Sigmoid colon (tissue), 4 donors: ENCODE data around the gene ANTXR1.

Experiments
- EP300 ChIP-seq, 4 donors: sonication (generic); formaldehyde crosslinking; IDR thresholded peaks; one replicate each; pipeline ENCODE4 v1.6.1; 2017; ENCODE audit warnings: antibody characterized with exemption in 4 of 4
- POLR2A ChIP-seq, 2 donors: fragments of 450-650 bp; IDR thresholded peaks; one replicate each; pipeline ENCODE4 v1.6.1; 2016; ENCODE audit warnings: antibody characterized with exemption in 2 of 2, mild to moderate bottlenecking in 2 of 2, moderate library complexity in 2 of 2
- TF ChIP-seq, protein P1 (sequence below), 4 experiments: fragments of 450-650 bp in 3 of 4; fragments of 200-600 bp in 1 of 4; IDR thresholded peaks; one replicate each; pipeline ENCODE4 v1.5.1; 2016 to 2019; ENCODE audit warnings: antibody characterized with exemption in 4 of 4, mild to moderate bottlenecking in 3 of 4, moderate library complexity in 2 of 4

DNA sequence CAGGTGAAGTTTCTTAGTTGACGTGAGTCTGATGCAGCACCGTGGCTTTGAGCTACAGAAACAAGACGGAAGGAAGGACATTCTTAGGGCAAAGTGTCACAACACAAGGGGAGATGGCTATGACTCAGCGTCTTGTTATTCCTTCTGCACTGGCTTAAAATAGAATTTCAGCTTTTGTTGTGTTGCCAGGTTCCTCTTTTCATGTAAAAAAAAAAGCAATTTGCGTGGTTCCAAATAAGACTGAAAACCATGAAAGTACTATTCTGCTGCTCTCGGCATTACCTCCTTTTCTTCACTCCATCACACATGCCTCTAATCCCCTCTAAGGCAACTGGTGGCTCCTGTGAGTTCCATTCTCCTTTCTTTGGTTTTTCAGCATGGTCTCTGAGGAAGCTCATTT, 150.1 kb downstream of the ANTXR1 start:
- no peak for TF ChIP-seq POLR2A (IDR thresholded peaks at IDR 0.05)
- TF ChIP-seq, protein P1, sequence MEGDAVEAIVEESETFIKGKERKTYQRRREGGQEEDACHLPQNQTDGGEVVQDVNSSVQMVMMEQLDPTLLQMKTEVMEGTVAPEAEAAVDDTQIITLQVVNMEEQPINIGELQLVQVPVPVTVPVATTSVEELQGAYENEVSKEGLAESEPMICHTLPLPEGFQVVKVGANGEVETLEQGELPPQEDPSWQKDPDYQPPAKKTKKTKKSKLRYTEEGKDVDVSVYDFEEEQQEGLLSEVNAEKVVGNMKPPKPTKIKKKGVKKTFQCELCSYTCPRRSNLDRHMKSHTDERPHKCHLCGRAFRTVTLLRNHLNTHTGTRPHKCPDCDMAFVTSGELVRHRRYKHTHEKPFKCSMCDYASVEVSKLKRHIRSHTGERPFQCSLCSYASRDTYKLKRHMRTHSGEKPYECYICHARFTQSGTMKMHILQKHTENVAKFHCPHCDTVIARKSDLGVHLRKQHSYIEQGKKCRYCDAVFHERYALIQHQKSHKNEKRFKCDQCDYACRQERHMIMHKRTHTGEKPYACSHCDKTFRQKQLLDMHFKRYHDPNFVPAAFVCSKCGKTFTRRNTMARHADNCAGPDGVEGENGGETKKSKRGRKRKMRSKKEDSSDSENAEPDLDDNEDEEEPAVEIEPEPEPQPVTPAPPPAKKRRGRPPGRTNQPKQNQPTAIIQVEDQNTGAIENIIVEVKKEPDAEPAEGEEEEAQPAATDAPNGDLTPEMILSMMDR (IDR thresholded peaks at IDR 0.05) = no peak
- peak in 1 of 4 donors; percentile 57 for TF ChIP-seq EP300 (IDR thresholded peaks at IDR 0.05)
